Type B pancreatic cell (in vitro differentiated cells): ENCODE measurements around the gene SLC35B2. TPM values are rescaled to one million over a fixed set of nuclear protein-coding genes. Genes with fewer than 3 reads are reported as not detected.

Experiments used
- DNase-seq: peaks from one replicate; pipeline ENCODE4 v3.0.0; 2021; ENCODE audit warnings: mixed read lengths; ENCODE audit not compliant: unreplicated experiment; ENCODE audit errors: extremely low spot score
- H3K27ac Mint-ChIP-seq: 2 replicates; pipeline ENCODE4 v1.8.0; 2021; ENCODE audit warnings: mild to moderate bottlenecking, mixed read lengths
- H3K27me3 Mint-ChIP-seq: 2 replicates; pipeline ENCODE4 v1.8.0; 2021; ENCODE audit warnings: mixed read lengths
- H3K36me3 Mint-ChIP-seq: 2 replicates; pipeline ENCODE4 v1.8.0; 2021; ENCODE audit warnings: mixed read lengths
- H3K4me1 Mint-ChIP-seq: one replicate; pipeline ENCODE4 v1.8.0; 2021; ENCODE audit warnings: mixed read lengths; ENCODE audit not compliant: unreplicated experiment
- H3K4me3 Mint-ChIP-seq: 2 replicates; pipeline ENCODE4 v1.8.0; 2021; ENCODE audit warnings: mild to moderate bottlenecking, mixed read lengths
- H3K9me3 Mint-ChIP-seq: 2 replicates; pipeline ENCODE4 v1.8.0; 2021; ENCODE audit warnings: mixed read lengths
- total RNA-seq: library from RNA; stranded (reverse); gene quantifications from 2 replicates; pipeline ENCODE4 v1.2.1, GENCODE V29; 2021; ENCODE audit warnings: low replicate concordance
- TF ChIP-seq, protein P1 (sequence below): fragments of 200-600 bp; sonication (generic); conservative IDR thresholded peaks from 2 replicates; pipeline ENCODE4 v1.5.0; 2021; ENCODE audit warnings: antibody characterized with exemption, mild to moderate bottlenecking

Gene SLC35B2
- total RNA-seq, 1 donor from 2014 or later = 39.6 TPM

DNA sequence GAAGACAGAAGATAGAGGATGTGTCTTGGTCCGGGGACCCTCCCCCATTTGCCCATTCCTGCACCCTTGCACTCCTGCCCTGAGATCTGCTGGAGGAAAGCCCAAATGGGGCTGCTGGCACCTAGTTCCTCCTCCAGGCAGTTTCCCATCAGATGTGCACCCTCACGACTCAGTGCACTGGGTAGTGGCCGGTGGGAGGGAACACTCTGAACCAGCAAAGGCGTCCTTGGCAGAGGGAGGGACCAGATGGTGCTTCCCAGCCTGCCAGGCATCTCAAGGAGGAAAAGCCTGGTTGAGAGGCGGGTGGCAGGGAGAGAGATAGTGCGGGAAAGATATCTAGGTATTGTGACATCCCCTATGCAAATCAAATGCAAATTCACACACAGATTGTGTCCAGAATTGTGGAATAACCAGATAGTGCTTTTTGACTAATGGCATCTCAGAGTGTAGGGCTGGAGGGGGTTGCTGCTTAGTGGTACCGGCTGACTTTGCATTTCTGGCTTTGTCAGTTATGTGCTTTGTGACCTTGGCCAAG is 32.5 kb upstream of the SLC35B2 start:
- Mint-ChIP-seq H3K36me3 (no peaks in the 10 kb centered on the region), H3K4me3 (no peak overlapping the region), H3K27ac (no peak overlapping the region), H3K9me3 (no peaks in the 10 kb centered on the region), H3K4me1 (no peaks in the 10 kb centered on the region), H3K27me3 (peaks cover 88% of the 10 kb centered on the region)
- DNase-seq = no peak
- TF ChIP-seq, protein P1, sequence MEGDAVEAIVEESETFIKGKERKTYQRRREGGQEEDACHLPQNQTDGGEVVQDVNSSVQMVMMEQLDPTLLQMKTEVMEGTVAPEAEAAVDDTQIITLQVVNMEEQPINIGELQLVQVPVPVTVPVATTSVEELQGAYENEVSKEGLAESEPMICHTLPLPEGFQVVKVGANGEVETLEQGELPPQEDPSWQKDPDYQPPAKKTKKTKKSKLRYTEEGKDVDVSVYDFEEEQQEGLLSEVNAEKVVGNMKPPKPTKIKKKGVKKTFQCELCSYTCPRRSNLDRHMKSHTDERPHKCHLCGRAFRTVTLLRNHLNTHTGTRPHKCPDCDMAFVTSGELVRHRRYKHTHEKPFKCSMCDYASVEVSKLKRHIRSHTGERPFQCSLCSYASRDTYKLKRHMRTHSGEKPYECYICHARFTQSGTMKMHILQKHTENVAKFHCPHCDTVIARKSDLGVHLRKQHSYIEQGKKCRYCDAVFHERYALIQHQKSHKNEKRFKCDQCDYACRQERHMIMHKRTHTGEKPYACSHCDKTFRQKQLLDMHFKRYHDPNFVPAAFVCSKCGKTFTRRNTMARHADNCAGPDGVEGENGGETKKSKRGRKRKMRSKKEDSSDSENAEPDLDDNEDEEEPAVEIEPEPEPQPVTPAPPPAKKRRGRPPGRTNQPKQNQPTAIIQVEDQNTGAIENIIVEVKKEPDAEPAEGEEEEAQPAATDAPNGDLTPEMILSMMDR = no peak

DNA sequence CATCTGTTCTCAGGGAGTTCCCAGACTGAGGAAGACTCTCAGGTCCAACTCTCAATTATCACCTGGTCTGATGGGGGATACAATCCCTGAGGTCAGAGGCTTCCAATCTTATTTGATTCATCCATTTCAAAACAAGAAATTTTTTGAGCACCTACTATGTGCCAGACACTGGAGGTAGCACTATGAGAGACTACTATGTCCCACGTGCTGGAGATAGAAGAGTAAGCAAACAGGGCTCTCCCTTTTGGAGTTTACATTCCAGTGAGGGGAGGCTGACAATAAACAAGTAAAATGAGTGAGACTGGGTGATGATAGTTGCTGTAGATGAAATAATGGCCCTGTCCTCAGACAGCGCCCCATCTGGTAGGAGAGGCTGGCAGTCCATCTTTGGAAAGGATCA is 29.4 kb upstream of the SLC35B2 start:
- H3K4me1 Mint-ChIP-seq = no peaks in the 10 kb centered on the region
- H3K9me3 Mint-ChIP-seq = no peaks in the 10 kb centered on the region
- TF ChIP-seq, protein P1 = no peak
- H3K36me3 Mint-ChIP-seq = no peaks in the 10 kb centered on the region
- no peak for DNase-seq
- H3K27me3 Mint-ChIP-seq = peaks cover 86% of the 10 kb centered on the region
- H3K27ac Mint-ChIP-seq = no peak overlapping the region
- H3K4me3 Mint-ChIP-seq = no peak overlapping the region

DNA sequence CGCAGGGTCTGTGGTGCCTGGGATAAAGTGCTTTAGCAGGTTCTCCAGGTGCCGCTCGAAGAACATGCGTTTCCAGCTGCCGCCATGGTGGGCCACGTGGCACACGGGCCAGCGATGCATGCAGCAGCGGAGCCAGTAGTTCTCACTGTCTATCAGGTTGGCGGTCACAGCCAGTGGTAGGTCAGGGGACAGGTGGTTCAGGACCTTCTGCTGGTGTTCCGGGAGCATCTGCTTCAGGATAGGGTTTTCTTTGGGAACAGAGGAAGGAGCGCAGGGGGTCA is 28.9 kb upstream of the SLC35B2 start:
- H3K4me3 Mint-ChIP-seq = no peak overlapping the region
- DNase-seq = no peak
- no peak overlapping the region for H3K27ac Mint-ChIP-seq
- TF ChIP-seq, protein P1 = no peak
- no peaks in the 10 kb centered on the region for H3K9me3 Mint-ChIP-seq
- peaks cover 81% of the 10 kb centered on the region for H3K27me3 Mint-ChIP-seq
- H3K36me3 Mint-ChIP-seq = no peaks in the 10 kb centered on the region
- H3K4me1 Mint-ChIP-seq = no peaks in the 10 kb centered on the region

DNA sequence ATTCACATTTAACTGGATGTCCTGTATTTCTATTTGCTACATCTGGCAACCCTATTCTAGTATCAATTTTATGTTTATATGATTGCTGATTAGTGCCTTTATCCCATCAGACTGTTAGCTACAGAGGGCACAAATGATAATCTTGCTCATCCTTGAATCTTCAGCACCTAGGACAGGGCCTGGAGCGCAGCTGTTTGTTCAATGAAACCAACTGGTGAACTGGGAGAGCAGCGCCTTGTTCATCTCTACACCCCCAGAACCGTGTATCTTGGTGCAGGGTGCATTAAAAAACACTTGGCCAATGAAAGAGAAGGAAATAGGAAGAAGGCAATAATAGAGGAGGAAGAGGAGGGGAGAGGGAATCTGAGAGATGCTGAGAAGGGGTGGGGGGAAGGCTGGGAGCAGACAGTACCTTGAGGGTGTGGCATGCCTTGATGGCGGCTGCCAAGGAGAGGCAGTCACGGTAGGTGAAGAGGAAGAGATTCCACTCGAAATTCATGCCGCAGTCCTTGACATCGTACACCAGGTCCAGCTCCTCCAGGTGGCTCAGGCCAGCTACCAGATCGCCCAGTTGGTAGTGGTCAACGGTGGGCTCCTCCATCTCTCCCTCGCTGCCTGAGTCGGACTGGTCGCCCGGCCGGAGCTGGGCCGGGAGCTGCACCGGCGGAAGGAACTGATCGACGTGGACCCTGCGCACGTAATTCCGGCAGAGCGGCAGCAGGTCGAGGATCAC is 28.4 kb upstream of the SLC35B2 start:
- TF ChIP-seq, protein P1 = no peak
- H3K27me3 Mint-ChIP-seq = peaks cover 80% of the 10 kb centered on the region
- no peaks in the 10 kb centered on the region for H3K4me1 Mint-ChIP-seq
- no peaks in the 10 kb centered on the region for H3K36me3 Mint-ChIP-seq
- no peak overlapping the region for H3K4me3 Mint-ChIP-seq
- H3K9me3 Mint-ChIP-seq = no peaks in the 10 kb centered on the region
- H3K27ac Mint-ChIP-seq = no peak overlapping the region
- no peak for DNase-seq

DNA sequence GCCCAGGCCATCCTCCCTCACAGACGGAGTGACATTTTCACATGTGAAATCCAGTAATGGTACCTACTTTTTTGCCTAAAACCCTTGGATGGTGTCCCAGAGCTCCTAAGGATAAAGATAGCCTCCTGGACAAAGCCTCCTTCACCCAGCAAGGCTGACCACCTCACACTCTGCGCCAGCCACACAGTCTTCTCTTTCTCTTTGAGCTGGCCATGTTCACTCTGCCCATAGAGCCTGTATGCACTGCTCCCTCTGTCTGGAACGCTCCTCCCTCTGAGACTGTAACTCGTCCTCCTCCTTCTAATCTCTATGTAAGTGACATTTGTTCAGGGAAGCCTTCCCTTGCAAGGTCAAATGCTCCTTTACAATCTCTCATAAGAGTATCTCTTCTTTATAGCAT is 27.5 kb upstream of the SLC35B2 start:
- Mint-ChIP-seq H3K9me3 (no peaks in the 10 kb centered on the region), H3K4me1 (no peaks in the 10 kb centered on the region), H3K27ac (no peak overlapping the region), H3K4me3 (no peak overlapping the region), H3K27me3 (peaks cover 81% of the 10 kb centered on the region), H3K36me3 (no peaks in the 10 kb centered on the region)
- TF ChIP-seq, protein P1 = no peak
- DNase-seq = no peak
